Activated naive CD4-positive, alpha-beta T cell treated with anti-CD3 and anti-CD28 coated beads, Interleukin-2, amount 10 ng/mL, durations not matched to agents 7 days and 5 days (primary cell): ENCODE results near the gene MAP2K6.
"Not testable (repeated sequence)": the region's sequence is repeated elsewhere in the genome, so short reads cannot be mapped to it uniquely, and the experiment has no call there.

Experiments
- CTCF ChIA-PET: fragments of 350-600 bp; sonication (Branson Sonifier 250); formaldehyde crosslinking; loops from one replicate; lab custom pipeline; 2021; ENCODE audit warnings: antibody characterized with exemption; lab: Charles Lee
- DNase-seq: peaks from one replicate; pipeline ENCODE4 v3.0.0-alpha.2; 2020
- H3K27ac Mint-ChIP-seq: one replicate; pipeline ENCODE4 v1.8.0; 2021; ENCODE audit warnings: mild to moderate bottlenecking, moderate library complexity, mixed read lengths
- H3K27me3 Mint-ChIP-seq: one replicate; pipeline ENCODE4 v1.8.0; 2021; ENCODE audit warnings: mild to moderate bottlenecking, mixed read lengths
- H3K36me3 Mint-ChIP-seq: one replicate; pipeline ENCODE4 v1.8.0; 2021; ENCODE audit warnings: mixed read lengths
- H3K4me1 Mint-ChIP-seq: one replicate; pipeline ENCODE4 v1.8.0; 2021; ENCODE audit warnings: mixed read lengths
- H3K4me3 Mint-ChIP-seq: one replicate; pipeline ENCODE4 v1.8.0; 2021; ENCODE audit warnings: mild to moderate bottlenecking, moderate library complexity, mixed read lengths
- H3K9me3 Mint-ChIP-seq: one replicate; pipeline ENCODE4 v1.8.0; 2021; ENCODE audit warnings: mixed read lengths

Gene MAP2K6

DNA sequence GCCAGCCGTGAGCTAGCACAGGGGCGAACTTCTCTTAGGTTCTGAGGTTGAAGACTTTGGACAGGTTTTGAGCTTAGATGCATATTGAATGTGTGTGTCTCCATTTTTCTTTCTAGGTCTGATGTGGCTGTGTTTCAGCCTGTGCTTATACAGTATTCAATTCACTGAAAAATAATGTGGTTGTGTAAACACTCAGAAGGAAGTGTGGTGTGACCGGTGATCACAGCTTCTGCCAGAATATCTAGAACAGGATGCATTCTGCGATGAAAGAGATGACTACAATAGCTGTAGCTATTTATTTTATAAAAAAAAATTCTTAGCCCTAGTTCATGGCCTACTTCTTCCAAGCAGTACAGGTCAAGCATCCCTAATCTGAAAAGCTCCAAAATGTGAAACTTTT is 64.4 kb downstream of the MAP2K6 start:
- Mint-ChIP-seq H3K27me3 (no peaks in the 10 kb centered on the region), H3K9me3 (no peaks in the 10 kb centered on the region), H3K36me3 (peaks cover 1% of the 10 kb centered on the region), H3K27ac (no peak overlapping the region), H3K4me3 (no peak overlapping the region), H3K4me1 (peaks cover 3% of the 10 kb centered on the region)
- DNase-seq, result no peak
- CTCF ChIA-PET, result interaction anchor here (1.0 kb wide), 1 partner anchor 44 kb away, joined by 3 read pairs; no protein-coding TSS in a partner anchor

DNA sequence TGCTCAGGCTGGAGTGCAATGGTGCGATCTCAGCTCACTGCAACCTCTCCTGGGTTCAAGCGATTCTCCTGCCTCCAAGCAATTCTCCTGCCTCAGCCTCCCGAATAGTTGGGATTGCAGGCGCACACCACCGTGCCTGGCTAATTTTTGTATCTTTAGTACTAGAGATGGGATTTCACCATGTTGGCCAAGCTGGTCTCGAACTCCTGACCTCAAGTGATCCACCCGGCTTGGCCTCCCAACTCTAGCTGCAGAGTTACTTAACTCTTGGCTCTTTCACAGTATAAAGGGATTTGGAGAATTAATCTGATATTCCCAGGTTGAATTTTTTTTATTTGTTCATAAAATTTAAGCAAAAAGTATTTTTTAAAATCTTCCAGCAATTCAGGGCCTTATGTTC is 65.3 kb downstream of the MAP2K6 start:
- H3K4me3 Mint-ChIP-seq, H3K27ac Mint-ChIP-seq, H3K9me3 Mint-ChIP-seq, H3K4me1 Mint-ChIP-seq, DNase-seq, H3K27me3 Mint-ChIP-seq, H3K36me3 Mint-ChIP-seq: not testable (repeated sequence)
- CTCF ChIA-PET, result interaction anchor here (1.0 kb wide), 1 partner anchor 43 kb away, joined by 3 read pairs; no protein-coding TSS in a partner anchor

DNA sequence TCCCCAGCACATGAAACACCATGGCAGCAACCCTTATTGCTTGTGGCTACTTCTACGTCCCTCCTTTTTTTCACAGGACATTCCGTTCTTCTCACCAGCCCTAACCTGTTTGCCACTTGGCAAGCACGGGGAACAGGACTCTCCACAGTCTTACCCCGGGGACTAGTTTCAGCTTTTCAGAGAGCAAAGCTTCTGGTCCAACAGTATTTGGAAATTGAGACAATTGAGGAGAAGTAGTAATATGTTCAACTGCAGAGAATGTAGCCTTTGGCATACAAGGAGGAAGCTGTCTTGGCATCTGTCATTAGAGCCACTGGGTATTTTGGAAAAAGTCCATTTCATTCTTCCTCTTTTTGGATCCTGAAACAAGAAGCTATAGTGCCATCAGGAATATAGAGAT is 65.7 kb downstream of the MAP2K6 start:
- no peak overlapping the region for H3K4me3 Mint-ChIP-seq
- H3K27ac Mint-ChIP-seq, result no peak overlapping the region
- H3K36me3 Mint-ChIP-seq, result peaks cover 1% of the 10 kb centered on the region
- H3K27me3 Mint-ChIP-seq, result no peaks in the 10 kb centered on the region
- H3K9me3 Mint-ChIP-seq, result no peaks in the 10 kb centered on the region
- CTCF ChIA-PET, result interaction anchor here (0.8 kb wide), 1 partner anchor 126 kb away, joined by 4 read pairs; no protein-coding TSS in a partner anchor
- peaks cover 3% of the 10 kb centered on the region for H3K4me1 Mint-ChIP-seq
- DNase-seq, result no peak

DNA sequence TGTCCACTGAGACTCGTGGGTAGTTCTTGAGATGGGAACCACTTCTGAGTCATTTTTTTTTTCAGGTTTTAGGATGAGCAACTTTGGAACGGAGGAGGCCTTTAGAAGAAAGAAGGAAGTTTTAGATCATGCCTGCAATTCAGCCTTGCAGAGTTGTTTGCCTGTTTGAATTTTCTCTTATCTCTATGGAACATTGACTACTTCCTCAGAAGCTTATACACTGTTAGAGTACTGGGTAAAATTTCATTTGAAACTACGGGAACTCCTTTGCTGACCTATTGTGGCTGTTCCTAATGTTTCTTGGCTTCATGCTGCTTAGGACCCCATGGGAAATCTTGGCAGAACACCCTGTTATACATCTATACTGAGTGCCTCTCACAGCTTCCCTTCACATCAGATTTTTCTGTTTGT is 70.8 kb downstream of the MAP2K6 start:
- Mint-ChIP-seq H3K9me3 (no peaks in the 10 kb centered on the region), H3K4me1 (no peaks in the 10 kb centered on the region), H3K27ac (no peak overlapping the region), H3K4me3 (no peak overlapping the region), H3K27me3 (no peaks in the 10 kb centered on the region), H3K36me3 (no peaks in the 10 kb centered on the region)
- DNase-seq, result no peak
- CTCF ChIA-PET, result no interaction called here

DNA sequence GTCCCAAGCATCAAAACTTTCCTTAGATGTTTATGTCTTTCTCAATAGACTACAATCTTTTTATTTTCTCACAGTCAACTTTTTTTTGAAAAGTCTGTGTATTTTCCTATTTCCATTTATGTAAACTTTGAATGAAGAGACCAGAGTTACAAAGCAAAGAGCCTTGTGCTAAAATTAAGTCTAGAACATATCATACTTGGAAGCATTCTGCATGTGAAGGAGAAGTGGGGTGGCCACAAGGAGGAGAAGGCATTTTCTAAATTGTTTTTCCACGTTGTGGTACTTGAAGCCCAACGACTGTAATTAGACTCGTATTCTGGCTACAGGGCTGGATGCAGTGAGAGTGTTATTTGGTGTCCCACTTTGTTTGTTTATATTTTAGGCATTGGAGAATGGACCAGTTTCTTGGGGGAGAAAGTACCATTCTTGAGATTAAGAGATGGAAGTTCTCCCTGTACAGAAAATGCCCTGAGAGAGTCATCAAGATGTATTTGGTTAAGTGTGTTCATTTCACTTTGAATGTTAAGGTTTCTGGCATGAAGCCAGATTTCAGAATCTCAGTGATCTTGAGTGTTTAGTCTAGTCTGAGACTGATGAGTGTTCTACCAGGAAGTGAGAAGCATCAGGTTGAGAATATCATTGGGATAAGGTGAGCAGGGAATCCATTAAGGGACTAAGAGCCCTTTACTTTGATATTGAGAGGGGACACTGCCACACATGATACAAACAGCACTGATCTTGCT is 71.6 kb downstream of the MAP2K6 start:
- no peak overlapping the region for H3K4me3 Mint-ChIP-seq
- no peaks in the 10 kb centered on the region for H3K4me1 Mint-ChIP-seq
- no peak overlapping the region for H3K27ac Mint-ChIP-seq
- no peaks in the 10 kb centered on the region for H3K36me3 Mint-ChIP-seq
- no peak for DNase-seq
- CTCF ChIA-PET, result no interaction called here
- no peaks in the 10 kb centered on the region for H3K27me3 Mint-ChIP-seq
- no peaks in the 10 kb centered on the region for H3K9me3 Mint-ChIP-seq

DNA sequence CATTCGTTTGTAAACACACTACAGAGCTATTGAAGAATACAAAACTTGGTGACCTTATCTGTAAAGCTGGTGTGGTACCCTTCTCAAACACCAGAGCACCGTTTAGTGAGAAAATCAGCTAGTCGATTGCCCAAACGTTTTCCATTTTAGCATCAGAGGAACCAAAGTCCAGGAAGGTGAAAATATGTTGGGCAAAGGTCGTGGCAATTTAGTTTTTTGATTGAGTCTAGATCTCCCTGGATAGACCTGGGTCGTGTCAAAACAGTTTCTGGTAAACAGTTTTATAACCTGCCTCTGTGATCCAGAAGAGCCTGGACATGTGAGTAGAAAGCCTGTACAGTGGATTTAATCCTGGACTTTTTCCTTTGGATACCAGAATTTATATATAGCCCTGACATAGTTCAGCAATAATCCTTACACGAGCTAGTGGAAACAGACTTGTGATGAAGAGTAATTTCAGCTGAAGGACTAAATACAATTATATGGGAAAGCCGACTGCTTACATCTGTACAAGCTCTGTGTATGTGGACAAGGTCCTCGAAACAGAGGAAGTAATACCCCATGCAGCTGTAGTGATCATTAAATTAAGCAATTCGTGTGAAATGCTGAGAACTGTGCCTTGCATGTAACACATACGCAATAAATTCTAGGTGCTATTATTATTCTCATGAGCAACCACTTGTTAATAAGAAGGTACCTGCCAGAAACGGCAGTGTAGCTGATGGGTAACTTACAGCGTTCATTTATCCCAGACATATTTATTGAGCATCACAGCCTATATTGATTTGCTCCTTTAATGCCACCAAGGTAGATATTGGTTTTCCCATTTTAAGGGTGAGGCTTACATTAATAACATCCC is 72.5 kb downstream of the MAP2K6 start:
- Mint-ChIP-seq H3K27me3 (no peaks in the 10 kb centered on the region), H3K4me1 (no peaks in the 10 kb centered on the region), H3K27ac (no peak overlapping the region), H3K4me3 (no peak overlapping the region), H3K36me3 (no peaks in the 10 kb centered on the region), H3K9me3 (no peaks in the 10 kb centered on the region)
- CTCF ChIA-PET, result no interaction called here
- no peak for DNase-seq

DNA sequence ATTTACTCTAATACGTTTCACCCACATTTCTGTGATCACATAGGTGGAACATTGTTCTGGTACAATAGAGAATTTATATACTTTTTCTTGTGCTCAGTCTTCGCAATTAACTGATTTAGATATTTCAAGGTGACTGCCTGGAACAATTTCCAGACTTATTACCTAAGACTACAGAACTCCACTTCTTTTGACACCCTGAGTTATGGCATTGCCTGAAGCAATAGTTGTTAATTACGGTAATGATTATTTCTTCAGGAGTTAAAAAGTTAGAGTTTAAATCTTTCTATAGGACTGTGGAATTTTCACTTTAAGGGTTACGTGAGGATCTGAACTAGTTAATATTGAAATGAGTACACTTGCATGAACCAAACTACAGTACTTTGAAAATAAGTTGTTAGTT is 74.8 kb downstream of the MAP2K6 start:
- Mint-ChIP-seq H3K36me3 (no peaks in the 10 kb centered on the region), H3K27me3 (no peaks in the 10 kb centered on the region), H3K4me3 (no peak overlapping the region), H3K4me1 (no peaks in the 10 kb centered on the region), H3K9me3 (no peaks in the 10 kb centered on the region), H3K27ac (no peak overlapping the region)
- CTCF ChIA-PET, result no interaction called here
- no peak for DNase-seq

DNA sequence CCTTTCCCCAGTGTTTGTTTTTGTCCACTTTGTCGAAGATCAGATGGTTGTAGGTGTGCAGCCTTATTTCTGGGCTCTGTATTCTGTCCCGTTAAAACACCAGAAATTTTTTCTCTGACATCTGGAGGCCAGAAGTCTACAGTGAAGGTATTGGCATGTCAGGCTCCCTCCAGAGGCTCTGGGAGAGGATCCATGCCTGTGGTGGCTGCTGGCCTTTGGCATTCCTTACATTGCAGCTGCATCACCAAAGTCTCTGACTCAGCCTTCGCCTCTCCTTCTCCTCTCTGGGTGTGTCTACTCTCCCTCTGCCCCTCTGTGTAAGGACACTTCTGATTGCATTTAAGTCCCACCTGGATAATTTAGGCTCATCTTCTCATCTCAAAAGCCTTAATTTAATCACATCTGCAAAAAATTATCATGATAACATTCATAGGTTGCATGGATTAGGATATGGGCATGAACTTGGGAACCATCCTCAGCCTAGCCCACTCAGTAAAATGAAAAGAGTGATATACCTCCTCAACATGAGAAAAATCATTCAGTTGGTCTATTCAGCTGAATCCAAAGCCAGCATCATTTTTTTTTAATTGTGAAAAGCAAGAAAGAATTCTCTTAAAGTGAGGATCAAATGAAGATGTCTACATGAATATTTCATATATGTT is 78.0 kb downstream of the MAP2K6 start:
- CTCF ChIA-PET, result interaction anchor here (0.6 kb wide), 1 partner anchor 59 kb away, joined by 3 read pairs; no protein-coding TSS in a partner anchor
- Mint-ChIP-seq H3K9me3 (no peaks in the 10 kb centered on the region), H3K4me3 (no peak overlapping the region), H3K27me3 (no peaks in the 10 kb centered on the region), H3K27ac (no peak overlapping the region), H3K36me3 (no peaks in the 10 kb centered on the region), H3K4me1 (no peaks in the 10 kb centered on the region)
- no peak for DNase-seq

DNA sequence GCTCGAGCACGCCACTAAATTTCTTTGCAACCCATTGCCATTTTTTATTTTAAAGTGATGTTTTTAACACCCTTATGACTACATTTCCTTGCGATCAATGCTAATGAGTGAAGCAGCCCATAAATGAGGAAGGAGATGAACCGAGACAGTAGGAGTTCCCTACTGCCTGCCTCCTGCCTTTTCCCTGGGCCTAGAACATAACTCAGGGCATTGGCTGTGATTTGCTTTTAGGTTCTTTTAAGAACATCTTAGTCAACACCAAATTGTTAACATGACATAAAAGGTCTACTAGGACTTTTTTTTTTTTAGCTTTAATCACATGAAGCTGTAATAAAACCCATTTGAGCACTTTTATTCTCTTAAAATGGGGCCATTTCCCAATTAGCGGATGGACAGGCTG is 81.3 kb downstream of the MAP2K6 start:
- Mint-ChIP-seq H3K27me3 (no peaks in the 10 kb centered on the region), H3K4me1 (no peaks in the 10 kb centered on the region), H3K4me3 (no peak overlapping the region), H3K9me3 (no peaks in the 10 kb centered on the region), H3K36me3 (no peaks in the 10 kb centered on the region), H3K27ac (no peak overlapping the region)
- CTCF ChIA-PET, result no interaction called here
- DNase-seq, result no peak

DNA sequence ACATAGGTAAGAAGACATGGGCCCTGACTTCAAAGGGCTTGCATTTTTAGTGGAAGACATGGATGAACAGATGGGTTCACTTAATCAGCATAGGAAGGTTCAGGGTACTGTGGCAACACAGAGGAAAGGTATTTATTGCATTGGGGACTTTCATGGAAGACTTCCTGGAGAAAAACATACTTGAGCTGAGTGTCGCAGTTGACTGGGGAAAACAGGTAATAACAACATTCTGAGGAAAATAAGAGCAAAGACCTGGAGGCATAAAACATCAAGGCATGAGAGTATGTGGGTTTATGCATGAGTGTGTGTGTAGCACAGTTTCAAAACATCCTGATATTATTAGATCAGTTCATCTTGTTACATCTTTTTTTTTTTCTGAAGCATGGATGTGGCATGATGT is 82.7 kb downstream of the MAP2K6 start:
- Mint-ChIP-seq H3K27ac (no peak overlapping the region), H3K4me1 (no peaks in the 10 kb centered on the region), H3K9me3 (no peaks in the 10 kb centered on the region), H3K4me3 (no peak overlapping the region), H3K36me3 (no peaks in the 10 kb centered on the region), H3K27me3 (no peaks in the 10 kb centered on the region)
- CTCF ChIA-PET, result no interaction called here
- DNase-seq, result no peak

DNA sequence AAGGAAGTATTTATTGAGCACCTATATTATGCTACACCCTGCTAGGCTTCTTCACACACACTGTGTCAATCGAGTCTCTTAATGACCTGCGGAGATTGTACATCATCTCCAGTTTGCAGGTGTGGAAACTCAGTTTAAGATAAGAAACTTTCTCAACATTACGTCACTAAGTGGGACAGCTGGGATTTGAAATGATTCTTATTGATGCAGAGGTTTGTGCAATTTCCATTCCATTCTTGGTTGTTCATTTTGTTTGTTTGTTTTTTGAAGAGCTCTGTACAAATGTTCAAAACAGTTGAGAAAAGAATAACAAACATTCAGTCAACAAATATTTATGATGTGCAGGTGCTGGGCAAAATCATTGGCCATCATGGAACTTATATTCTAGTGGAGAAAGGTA is 84.8 kb downstream of the MAP2K6 start:
- CTCF ChIA-PET, result no interaction called here
- Mint-ChIP-seq H3K36me3 (no peaks in the 10 kb centered on the region), H3K27me3 (no peaks in the 10 kb centered on the region), H3K4me1 (no peaks in the 10 kb centered on the region), H3K9me3 (no peaks in the 10 kb centered on the region), H3K4me3 (no peak overlapping the region), H3K27ac (no peak overlapping the region)
- DNase-seq, result no peak

DNA sequence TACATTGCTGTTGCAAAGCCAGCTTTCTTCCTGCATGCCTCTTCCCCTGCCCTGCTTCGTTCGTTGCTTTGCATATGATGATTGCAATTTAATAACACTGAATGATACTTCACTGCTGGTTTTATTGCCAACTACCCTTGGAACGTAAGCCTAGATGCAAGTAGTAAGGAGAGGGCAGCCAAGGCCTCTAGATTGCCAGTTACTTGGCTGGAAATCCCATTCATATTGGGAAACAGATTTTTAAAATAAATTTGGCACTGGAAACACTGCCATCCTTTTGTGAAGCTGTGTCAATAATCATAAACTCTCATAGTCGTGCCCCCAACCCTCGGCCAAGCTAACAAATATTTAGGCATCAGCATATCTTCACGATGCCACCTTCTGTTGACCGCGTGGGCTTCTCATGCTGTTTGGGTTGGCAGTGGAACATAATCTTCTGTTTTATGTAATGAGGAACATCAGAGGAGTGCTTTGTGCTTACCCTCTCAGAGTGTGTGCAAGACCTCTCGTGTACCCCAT is 86.5 kb downstream of the MAP2K6 start:
- Mint-ChIP-seq H3K27me3 (no peaks in the 10 kb centered on the region), H3K27ac (no peak overlapping the region), H3K4me1 (no peaks in the 10 kb centered on the region), H3K4me3 (no peak overlapping the region), H3K36me3 (no peaks in the 10 kb centered on the region), H3K9me3 (no peaks in the 10 kb centered on the region)
- DNase-seq, result no peak
- CTCF ChIA-PET, result interaction anchor here (1.7 kb wide), 1 partner anchor 22 kb away, joined by 5 read pairs; no protein-coding TSS in a partner anchor

DNA sequence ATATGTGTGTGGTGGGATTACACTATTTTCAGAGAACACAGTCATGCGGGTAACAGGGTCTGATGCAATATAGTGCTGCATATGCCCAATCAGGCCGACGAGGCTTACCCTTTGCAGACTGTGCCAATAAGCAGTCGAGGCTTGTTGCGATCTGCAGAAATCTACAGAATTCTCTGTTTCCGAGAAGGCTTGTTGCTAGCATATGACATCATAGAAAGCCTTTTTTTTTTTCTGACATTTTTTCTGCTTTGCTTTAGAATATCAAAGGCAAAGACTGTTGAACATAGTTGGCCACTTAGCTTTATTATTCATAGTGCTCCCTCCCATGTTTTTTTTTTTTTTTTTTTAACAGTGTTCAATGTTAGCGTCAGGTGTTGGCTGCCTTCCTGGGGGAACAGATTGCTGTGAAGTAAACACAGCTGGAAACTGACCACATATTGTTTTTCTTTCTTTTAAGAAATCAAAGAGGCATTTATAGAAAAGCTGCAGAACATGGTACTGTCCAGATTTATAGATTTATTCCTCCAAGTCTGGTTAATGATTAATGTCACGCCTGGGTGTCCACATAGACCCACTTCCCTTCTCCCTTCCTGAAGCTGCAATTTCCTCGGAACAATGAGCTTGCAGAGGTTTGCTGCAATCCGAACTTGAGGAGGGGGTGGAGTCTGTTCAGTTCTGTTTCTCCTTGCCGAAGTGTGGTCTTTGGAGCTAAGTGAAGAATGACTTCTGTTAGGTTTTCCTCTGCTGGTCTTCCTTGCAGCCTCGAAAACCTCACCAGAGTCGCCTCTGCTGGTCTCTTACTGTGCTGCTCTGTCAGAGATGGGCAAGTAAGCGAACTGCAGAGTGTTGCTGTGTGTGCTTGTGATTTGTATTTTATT is 87.3 kb downstream of the MAP2K6 start:
- no peak for DNase-seq
- Mint-ChIP-seq H3K4me1 (no peaks in the 10 kb centered on the region), H3K27me3 (no peaks in the 10 kb centered on the region), H3K36me3 (no peaks in the 10 kb centered on the region), H3K27ac (no peak overlapping the region), H3K9me3 (no peaks in the 10 kb centered on the region), H3K4me3 (no peak overlapping the region)
- CTCF ChIA-PET, result interaction anchor here (1.7 kb wide), 1 partner anchor 21 kb away, joined by 5 read pairs; no protein-coding TSS in a partner anchor
